ENCODE data around the gene RALGDS. TPM values are rescaled to one million over a fixed set of nuclear protein-coding genes. Genes with fewer than 3 reads are reported as not detected.

Gene RALGDS
- total RNA-seq, 1 donor from 2014 or later: 19.0 TPM

- no peak for DNase-seq (ENCODE audit: low spot score)
- no peak overlapping the region for H3K27ac Mint-ChIP-seq (ENCODE audit: unreplicated experiment)
- H3K9me3 Mint-ChIP-seq (ENCODE audit: low read depth): no peaks in the 10 kb centered on the region
- no peak for TF ChIP-seq CTCF (IDR thresholded peaks at IDR 0.05)
- H3K4me1 Mint-ChIP-seq (ENCODE audit: low read depth): peaks cover 27% of the 10 kb centered on the region
- peaks cover 30% of the 10 kb centered on the region for H3K36me3 Mint-ChIP-seq (ENCODE audit: low read depth)
- H3K4me3 Mint-ChIP-seq (ENCODE audit: unreplicated experiment): no peak overlapping the region
- no peaks in the 10 kb centered on the region for H3K27me3 Mint-ChIP-seq (ENCODE audit: low read depth)
These were observed 70.3 kb downstream of the RALGDS start for GRCh38 chr9:133050781-133051180.

DNA sequence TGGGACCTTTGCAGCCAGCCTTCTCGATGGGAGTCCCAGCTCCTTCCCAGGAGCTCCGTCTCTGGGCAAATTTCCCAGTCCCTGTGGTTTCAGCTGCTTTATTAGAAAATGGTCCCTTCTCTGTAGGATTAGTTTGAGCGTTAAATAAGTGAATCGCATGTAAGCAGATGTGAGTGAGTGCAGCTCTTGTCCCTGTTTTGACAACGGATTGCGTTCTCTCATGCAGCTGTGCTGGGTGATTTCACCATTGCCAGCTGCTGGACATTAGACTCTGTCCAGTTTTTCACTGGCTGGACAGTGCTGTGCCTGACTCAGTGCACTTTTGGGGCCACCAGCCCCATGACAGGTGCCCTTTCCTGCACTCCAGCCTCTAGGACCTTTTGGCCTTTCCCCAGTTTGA, 70.9 kb downstream of the RALGDS start:
- Mint-ChIP-seq H3K27me3 (ENCODE audit: low read depth) (no peaks in the 10 kb centered on the region), H3K27ac (ENCODE audit: unreplicated experiment) (no peak overlapping the region), H3K4me1 (ENCODE audit: low read depth) (peaks cover 21% of the 10 kb centered on the region), H3K9me3 (ENCODE audit: low read depth) (no peaks in the 10 kb centered on the region), H3K36me3 (ENCODE audit: low read depth) (peaks cover 30% of the 10 kb centered on the region), H3K4me3 (ENCODE audit: unreplicated experiment) (no peak overlapping the region)
- DNase-seq (ENCODE audit: low spot score): no peak
- no peak for TF ChIP-seq CTCF (IDR thresholded peaks at IDR 0.05)

- H3K4me3 Mint-ChIP-seq (ENCODE audit: unreplicated experiment): no peak overlapping the region
- DNase-seq (ENCODE audit: low spot score): no peak
- H3K4me1 Mint-ChIP-seq (ENCODE audit: low read depth): peaks cover 12% of the 10 kb centered on the region
- H3K36me3 Mint-ChIP-seq (ENCODE audit: low read depth): peaks cover 32% of the 10 kb centered on the region
- H3K27me3 Mint-ChIP-seq (ENCODE audit: low read depth): no peaks in the 10 kb centered on the region
- H3K27ac Mint-ChIP-seq (ENCODE audit: unreplicated experiment): no peak overlapping the region
- no peaks in the 10 kb centered on the region for H3K9me3 Mint-ChIP-seq (ENCODE audit: low read depth)
- no peak for TF ChIP-seq CTCF (IDR thresholded peaks at IDR 0.05)
These were observed 72.0 kb downstream of the RALGDS start for GRCh38 chr9:133049043-133049442.

DNA sequence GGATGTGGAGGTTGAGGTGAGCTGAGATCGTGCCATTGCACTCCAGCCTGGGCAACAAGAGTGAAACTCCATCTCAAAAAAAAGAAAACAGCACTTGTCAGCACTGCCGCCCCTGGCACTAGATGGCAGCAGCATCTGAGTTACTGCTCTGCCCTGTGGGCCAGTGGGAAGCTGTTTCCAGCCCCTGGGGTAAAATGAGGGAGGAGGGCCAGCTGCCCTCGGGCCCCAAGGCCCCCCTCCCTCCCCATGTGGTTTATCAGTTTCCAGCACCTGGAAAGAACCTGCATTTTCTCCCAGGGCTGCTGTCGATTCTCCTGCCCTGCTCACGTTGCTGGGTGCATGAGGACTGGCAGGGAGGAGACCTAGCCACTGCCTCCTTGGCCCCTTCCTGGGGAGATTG, 72.4 kb downstream of the RALGDS start:
- DNase-seq (ENCODE audit: low spot score): no peak
- Mint-ChIP-seq H3K4me3 (ENCODE audit: unreplicated experiment) (no peak overlapping the region), H3K27ac (ENCODE audit: unreplicated experiment) (no peak overlapping the region), H3K36me3 (ENCODE audit: low read depth) (peaks cover 29% of the 10 kb centered on the region), H3K27me3 (ENCODE audit: low read depth) (no peaks in the 10 kb centered on the region), H3K4me1 (ENCODE audit: low read depth) (peaks cover 8% of the 10 kb centered on the region), H3K9me3 (ENCODE audit: low read depth) (no peaks in the 10 kb centered on the region)
- peak; percentile 77 for TF ChIP-seq CTCF (IDR thresholded peaks at IDR 0.05)

Small RNA genes lying within 50 kb of the gene (microRNA-seq; reads per million reads assigned to microRNA genes)
- 5.0 reads per million for gene MIR6877 (ENCODE audit: borderline number of aligned reads)

Other genes with a start within 250 kb of the RALGDS start
- 0.22 to 1.5 TPM (median 0.33 TPM) in 3 replicates for gene AK8, start 243.0 kb downstream of the RALGDS start, total RNA-seq
- 3.3 to 5.4 TPM (median 3.7 TPM) in 3 replicates for gene SPACA9, start 242.3 kb downstream of the RALGDS start, total RNA-seq
- gene TSC1, start 176.6 kb downstream of the RALGDS start, total RNA-seq: 37.7 to 50.7 TPM (median 42.5 TPM) in 3 replicates
- not detected in 3 replicates for gene GFI1B, start 142.5 kb downstream of the RALGDS start, total RNA-seq
- gene GTF3C5, start 90.2 kb downstream of the RALGDS start, total RNA-seq: 36.5 to 46.3 TPM (median 38.5 TPM) in 3 replicates
- gene CEL, start 59.3 kb downstream of the RALGDS start, total RNA-seq: 0.87 to 1.5 TPM (median 1.1 TPM) in 3 replicates
- gene GBGT1, start 42.7 kb upstream of the RALGDS start, total RNA-seq: 2.1 to 8.1 TPM (median 5.8 TPM) in 3 replicates
- gene OBP2B, start 88.0 kb upstream of the RALGDS start, total RNA-seq: not detected in 3 replicates
- gene ABO, start 154.0 kb upstream of the RALGDS start, total RNA-seq: 0.17 TPM in 1 of 3 replicates, not detected in the others
- gene SURF6, start 214.9 kb upstream of the RALGDS start, total RNA-seq: 14.6 to 16.0 TPM (median 15.1 TPM) in 3 replicates
- 24.6 to 27.8 TPM (median 26.0 TPM) in 3 replicates for gene MED22, start 226.9 kb upstream of the RALGDS start, total RNA-seq
- 1,095 to 1,183 TPM (median 1,126 TPM) in 3 replicates for gene RPL7A, start 227.0 kb upstream of the RALGDS start, total RNA-seq
- gene SURF1, start 235.2 kb upstream of the RALGDS start, total RNA-seq: 27.2 to 31.3 TPM (median 31.0 TPM) in 3 replicates
- gene SURF2, start 235.3 kb upstream of the RALGDS start, total RNA-seq: 12.5 to 13.3 TPM (median 13.2 TPM) in 3 replicates

All from chondrocyte (in vitro differentiated cells).